DOHH2 (cell line): ENCODE measurements around the gene CREB5.

Experiments
- H3F3A ChIP-seq: fragments of 200-600 bp; sonication (generic), shearing (Covaris generic); 2 replicates; pipeline ENCODE4 v1.6.0; 2016; ENCODE audit warnings: antibody characterized with exemption, mild to moderate bottlenecking; ENCODE audit not compliant: control insufficient read depth, insufficient read depth
- H3K27ac ChIP-seq: fragments of 200-600 bp; sonication (generic); 2 replicates; pipeline ENCODE4 v1.5.1; 2014; ENCODE audit warnings: low read depth, mild to moderate bottlenecking, low read length, moderate library complexity
- H3K27me3 ChIP-seq: fragments of 200-600 bp; sonication (generic); 2 replicates; pipeline ENCODE4 v1.6.1; 2014; ENCODE audit warnings: mild to moderate bottlenecking, low read length, mixed read lengths; ENCODE audit not compliant: control insufficient read depth
- H3K36me3 ChIP-seq: fragments of 200-600 bp; sonication (generic); 2 replicates; pipeline ENCODE4 v1.6.1; 2014; ENCODE audit warnings: mild to moderate bottlenecking, low read length, moderate library complexity, mixed read lengths; ENCODE audit not compliant: control insufficient read depth
- H3K4me1 ChIP-seq: fragments of 200-600 bp; sonication (generic); 2 replicates; pipeline ENCODE4 v1.6.1; 2014; ENCODE audit warnings: mild to moderate bottlenecking, low read length, mixed read lengths; ENCODE audit not compliant: control insufficient read depth
- H3K4me2 ChIP-seq: fragments of 200-600 bp; sonication (generic); 2 replicates; pipeline ENCODE4 v1.6.0; 2014; ENCODE audit warnings: mild to moderate bottlenecking, low read length, moderate library complexity
- H3K4me3 ChIP-seq: fragments of 200-600 bp; sonication (generic); 2 replicates; pipeline ENCODE4 v1.5.1; 2014; ENCODE audit warnings: mild to moderate bottlenecking, low read length, mixed read lengths
- H3K79me2 ChIP-seq: fragments of 200-600 bp; sonication (generic); 2 replicates; pipeline ENCODE4 v1.6.1; 2014; ENCODE audit warnings: mild to moderate bottlenecking, low read length, mixed read lengths; ENCODE audit not compliant: control insufficient read depth
- H3K9me2 ChIP-seq: fragments of 200-600 bp; sonication (generic); replicated peaks from 2 replicates; pipeline ENCODE4 v1.6.1; 2014; ENCODE audit warnings: mild to moderate bottlenecking, low read length, mixed read lengths; ENCODE audit not compliant: control insufficient read depth
- H3K9me3 ChIP-seq: fragments of 200-600 bp; sonication (generic); 2 replicates; pipeline ENCODE4 v1.6.1; 2014; ENCODE audit warnings: antibody characterized with exemption, low read length, mixed read lengths; ENCODE audit not compliant: control insufficient read depth, insufficient read depth
- H4K20me1 ChIP-seq: fragments of 200-600 bp; sonication (generic); 2 replicates; pipeline ENCODE4 v1.6.0; 2014; ENCODE audit warnings: low read depth, mild to moderate bottlenecking, antibody characterized with exemption, low read length, moderate library complexity; ENCODE audit not compliant: control insufficient read depth, insufficient read depth
- CTCF ChIP-seq: fragments of 200-600 bp; sonication (generic); IDR thresholded peaks from one replicate; pipeline ENCODE4 v1.5.1; 2014; ENCODE audit warnings: antibody characterized with exemption, mild to moderate bottlenecking, low read depth, low read length; ENCODE audit not compliant: poor library complexity, severe bottlenecking
- EZH2phosphoT487 ChIP-seq: fragments of 200-600 bp; sonication (generic); IDR thresholded peaks from 2 replicates; pipeline ENCODE4 v1.6.1; 2017; ENCODE audit warnings: borderline replicate concordance, mild to moderate bottlenecking, antibody characterized with exemption, low read length, moderate library complexity, mixed read lengths

The CREB5 gene

DNA sequence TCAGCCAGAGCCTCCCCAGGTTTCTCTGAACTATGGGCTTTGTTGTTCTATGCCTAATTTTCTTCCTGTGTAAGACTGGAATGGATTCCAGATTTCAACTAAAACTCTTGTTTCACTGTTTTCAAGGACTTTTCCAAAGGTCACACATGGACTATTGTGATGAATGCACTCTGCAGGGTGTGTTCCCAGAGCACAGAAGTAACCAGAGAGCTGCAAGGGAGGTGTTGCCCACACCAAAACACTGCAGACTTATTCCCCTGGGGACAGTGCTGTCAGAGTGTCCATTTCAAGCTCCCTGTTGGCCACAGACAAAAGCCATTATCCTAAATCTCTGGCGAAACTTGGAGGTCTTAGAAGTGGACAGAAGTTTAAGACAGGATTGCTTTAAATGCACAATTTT is 314.2 kb downstream of the CREB5 start:
- Histone ChIP-seq H3K79me2 (no peaks in the 10 kb centered on the region), H3K9me2 (no peaks in the 10 kb centered on the region), H3K27ac (no peak overlapping the region), H3K4me1 (no peaks in the 10 kb centered on the region), H3K27me3 (no peaks in the 10 kb centered on the region), H3K4me3 (no peak overlapping the region), H3K36me3 (no peaks in the 10 kb centered on the region), H3K4me2 (no peak overlapping the region), H4K20me1 (no peaks in the 10 kb centered on the region), H3F3A (no peaks in the 10 kb centered on the region), H3K9me3 (no peaks in the 10 kb centered on the region)
- no peak for TF ChIP-seq CTCF
- no peak for TF ChIP-seq EZH2phosphoT487

- Histone ChIP-seq H3K9me2 (no peaks in the 10 kb centered on the region), H3K36me3 (no peaks in the 10 kb centered on the region), H3K4me2 (no peak overlapping the region), H3K9me3 (no peaks in the 10 kb centered on the region), H3K27ac (no peak overlapping the region), H3K27me3 (no peaks in the 10 kb centered on the region), H3F3A (no peaks in the 10 kb centered on the region), H3K4me3 (no peak overlapping the region), H3K4me1 (peaks cover 5% of the 10 kb centered on the region), H4K20me1 (no peaks in the 10 kb centered on the region), H3K79me2 (no peaks in the 10 kb centered on the region)
- TF ChIP-seq CTCF (no peak), EZH2phosphoT487 (no peak)
Observed at GRCh38 chr7:28729281-28729680, 317.0 kb downstream of the CREB5 start.

DNA sequence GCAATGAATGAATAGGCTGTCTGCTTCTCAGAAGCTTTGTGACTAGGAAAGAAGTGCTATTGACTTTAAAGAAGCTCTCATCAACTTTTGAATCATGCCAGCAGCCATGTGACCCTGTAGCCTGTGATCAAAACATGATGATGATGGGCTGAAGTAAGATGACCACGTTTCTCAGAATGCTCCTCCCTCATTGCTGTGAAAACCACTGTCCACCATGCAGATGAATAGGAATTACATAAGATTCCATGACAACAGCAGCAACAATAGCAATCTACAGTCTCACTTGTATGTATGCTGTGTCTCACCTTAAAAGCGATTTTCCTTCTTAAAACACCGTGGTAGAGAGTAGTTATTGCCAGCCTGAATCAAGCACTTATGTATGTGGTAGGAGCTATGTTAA is 317.4 kb downstream of the CREB5 start:
- Histone ChIP-seq H3K4me3 (no peak overlapping the region), H4K20me1 (no peaks in the 10 kb centered on the region), H3K4me1 (peaks cover 6% of the 10 kb centered on the region), H3F3A (no peaks in the 10 kb centered on the region), H3K4me2 (no peak overlapping the region), H3K27me3 (no peaks in the 10 kb centered on the region), H3K36me3 (no peaks in the 10 kb centered on the region), H3K9me2 (no peaks in the 10 kb centered on the region), H3K79me2 (no peaks in the 10 kb centered on the region), H3K9me3 (no peaks in the 10 kb centered on the region), H3K27ac (no peak overlapping the region)
- TF ChIP-seq EZH2phosphoT487 (no peak), CTCF (no peak)
